ENCODE data around the gene LINGO4.
"Not testable (repeated sequence)": the region's sequence is repeated elsewhere in the genome, so short reads cannot be mapped to it uniquely, and the experiment has no call there.

The LINGO4 gene

GRCh38 chr1:151779852-151780251 lies 25.4 kb downstream of the LINGO4 start:
- no peak for DNase-seq

GRCh38 chr1:151777317-151777716 lies 27.9 kb downstream of the LINGO4 start:
- no peak for DNase-seq

- DNase-seq = no peak
Observed at GRCh38 chr1:151776665-151777062, 28.6 kb downstream of the LINGO4 start.

GRCh38 chr1:151775894-151776664 lies 29.1 kb downstream of the LINGO4 start:
- no peak for DNase-seq

GRCh38 chr1:151774256-151774922 lies 30.8 kb downstream of the LINGO4 start:
- DNase-seq = no peak

- no peak for DNase-seq
Observed at GRCh38 chr1:151773702-151774101, 31.5 kb downstream of the LINGO4 start.

GRCh38 chr1:151769270-151769669 lies 35.9 kb downstream of the LINGO4 start:
- not testable (repeated sequence) for DNase-seq

- not testable (repeated sequence) for DNase-seq
Observed at GRCh38 chr1:151768351-151769066, 36.7 kb downstream of the LINGO4 start.

GRCh38 chr1:151763990-151764389 lies 41.2 kb downstream of the LINGO4 start:
- no peak for DNase-seq

- DNase-seq = peak; percentile 84 to 86
Observed at GRCh38 chr1:151762941-151763921, 42.0 kb downstream of the LINGO4 start, which contains the start of gene MRPL9. TSS of gene MRPL9 (minus strand) at chr1:151763496. CDS start at chr1:151763479, 17 bp downstream.

GRCh38 chr1:151760597-151761385 lies 44.4 kb downstream of the LINGO4 start:
- DNase-seq = no peak

GRCh38 chr1:151759241-151759640 lies 46.0 kb downstream of the LINGO4 start:
- DNase-seq = no peak

GRCh38 chr1:151756291-151756690 lies 48.9 kb downstream of the LINGO4 start:
- DNase-seq = no peak

Data from CD4-positive, alpha-beta T cell treated with Interleukin-1 beta for 1 hour (primary cell).